Muscle layer of duodenum (tissue), 2 donors: ENCODE results near the gene IGF2.

Experiments used
- H3K27ac ChIP-seq: one replicate; pipeline ENCODE4 v1.7.0; 2013; ENCODE audit warnings: mild to moderate bottlenecking, low read length
- H3K27me3 ChIP-seq: one replicate; pipeline ENCODE4 v1.7.0; 2013; ENCODE audit warnings: low read depth, mild to moderate bottlenecking, control low read depth, low read length
- H3K36me3 ChIP-seq, 2 donors: one replicate each; pipeline ENCODE4 v1.7.0; 2013; ENCODE audit warnings: low read length in 2 of 2, control low read depth in 1 of 2, mild to moderate bottlenecking in 1 of 2; ENCODE audit not compliant: insufficient read depth in 2 of 2, control insufficient read depth in 1 of 2
- H3K4me1 ChIP-seq, 2 donors: one replicate each; pipeline ENCODE4 v1.7.0; 2013; ENCODE audit warnings: low read length in 2 of 2, mild to moderate bottlenecking in 2 of 2, control low read depth in 1 of 2, moderate library complexity in 1 of 2; ENCODE audit not compliant: insufficient read depth in 2 of 2, control insufficient read depth in 1 of 2
- H3K4me3 ChIP-seq, 2 donors: one replicate each; pipeline ENCODE4 v1.7.0; 2013; ENCODE audit warnings: low read length in 2 of 2, low read depth in 1 of 2, mild to moderate bottlenecking in 1 of 2
- H3K9me3 ChIP-seq, 2 donors: one replicate each; pipeline ENCODE4 v1.7.0; 2013; ENCODE audit warnings: low read length in 2 of 2, control low read depth in 1 of 2, mild to moderate bottlenecking in 1 of 2; ENCODE audit not compliant: control insufficient read depth in 1 of 2
- donor health status: healthy.

The IGF2 gene

GRCh38 chr11:2149864-2150847, 11.0 kb upstream of the IGF2 start:
- Histone ChIP-seq H3K27ac (no peak overlapping the region), H3K4me1 (peaks cover 0 to 6% of the 10 kb centered on the region in 2 donors), H3K4me3 (no peak overlapping the region), H3K9me3 (no peaks in the 10 kb centered on the region), H3K36me3 (no peaks in the 10 kb centered on the region), H3K27me3 (peaks cover 26% of the 10 kb centered on the region)

GRCh38 chr11:2149460-2149859, 10.3 kb upstream of the IGF2 start:
- Histone ChIP-seq H3K4me3 (no peak overlapping the region), H3K27ac (no peak overlapping the region), H3K27me3 (peaks cover 33% of the 10 kb centered on the region), H3K36me3 (no peaks in the 10 kb centered on the region), H3K4me1 (peaks cover 0 to 6% of the 10 kb centered on the region in 2 donors), H3K9me3 (no peaks in the 10 kb centered on the region)

- H3K27ac ChIP-seq, result no peak overlapping the region
- H3K4me3 ChIP-seq, result no peak overlapping the region
- H3K9me3 ChIP-seq, result no peaks in the 10 kb centered on the region
- H3K4me1 ChIP-seq, result peaks cover 0 to 13% of the 10 kb centered on the region in 2 donors
- no peaks in the 10 kb centered on the region for H3K36me3 ChIP-seq
- peaks cover 36% of the 10 kb centered on the region for H3K27me3 ChIP-seq
Observed at GRCh38 chr11:2148595-2148994, 9.4 kb upstream of the IGF2 start.

- no peaks in the 10 kb centered on the region for H3K36me3 ChIP-seq
- H3K4me3 ChIP-seq, result no peak overlapping the region
- H3K27me3 ChIP-seq, result peaks cover 42% of the 10 kb centered on the region
- H3K9me3 ChIP-seq, result no peaks in the 10 kb centered on the region
- H3K27ac ChIP-seq, result no peak overlapping the region
- peaks cover 0 to 14% of the 10 kb centered on the region in 2 donors for H3K4me1 ChIP-seq
Observed at GRCh38 chr11:2147391-2147790, 8.2 kb upstream of the IGF2 start.

- Histone ChIP-seq H3K4me3 (no peak overlapping the region), H3K27me3 (peaks cover 46% of the 10 kb centered on the region), H3K27ac (no peak overlapping the region), H3K4me1 (peaks cover 0 to 8% of the 10 kb centered on the region in 2 donors), H3K36me3 (no peaks in the 10 kb centered on the region), H3K9me3 (no peaks in the 10 kb centered on the region)
Observed at GRCh38 chr11:2146051-2146450, 6.9 kb upstream of the IGF2 start.

GRCh38 chr11:2144544-2145248, 5.5 kb upstream of the IGF2 start:
- peaks cover 0 to 18% of the 10 kb centered on the region in 2 donors for H3K4me1 ChIP-seq
- H3K4me3 ChIP-seq, result no peak overlapping the region
- peaks cover 36% of the 10 kb centered on the region for H3K27me3 ChIP-seq
- H3K36me3 ChIP-seq, result no peaks in the 10 kb centered on the region
- no peaks in the 10 kb centered on the region for H3K9me3 ChIP-seq
- H3K27ac ChIP-seq, result no peak overlapping the region

- H3K36me3 ChIP-seq, result no peaks in the 10 kb centered on the region
- H3K27me3 ChIP-seq, result peaks cover 36% of the 10 kb centered on the region
- no peak overlapping the region for H3K27ac ChIP-seq
- H3K4me1 ChIP-seq, result peaks cover 0 to 20% of the 10 kb centered on the region in 2 donors
- no peak overlapping the region for H3K4me3 ChIP-seq
- no peaks in the 10 kb centered on the region for H3K9me3 ChIP-seq
Observed at GRCh38 chr11:2143799-2144543, 4.8 kb upstream of the IGF2 start.

- H3K4me3 ChIP-seq, result no peak overlapping the region
Observed at GRCh38 chr11:2143477-2143798, 4.2 kb upstream of the IGF2 start.

GRCh38 chr11:2142762-2143202, 3.6 kb upstream of the IGF2 start:
- Histone ChIP-seq H3K4me1 (peaks cover 0 to 25% of the 10 kb centered on the region in 2 donors), H3K9me3 (no peaks in the 10 kb centered on the region), H3K27ac (no peak overlapping the region), H3K4me3 (no peak overlapping the region), H3K27me3 (peaks cover 36% of the 10 kb centered on the region), H3K36me3 (no peaks in the 10 kb centered on the region)

More at GRCh38 chr11:2143477-2143798, 4.2 kb upstream of the IGF2 start:
- no peaks in the 10 kb centered on the region for H3K36me3 ChIP-seq
- H3K4me1 ChIP-seq, result peaks cover 0 to 21% of the 10 kb centered on the region in 2 donors
- H3K27ac ChIP-seq, result no peak overlapping the region
- H3K9me3 ChIP-seq, result no peaks in the 10 kb centered on the region
- peaks cover 36% of the 10 kb centered on the region for H3K27me3 ChIP-seq

- H3K4me1 ChIP-seq, result peaks cover 0 to 30% of the 10 kb centered on the region in 2 donors
- H3K36me3 ChIP-seq, result no peaks in the 10 kb centered on the region
- H3K27ac ChIP-seq, result no peak overlapping the region
- peaks cover 39% of the 10 kb centered on the region for H3K27me3 ChIP-seq
- no peaks in the 10 kb centered on the region for H3K9me3 ChIP-seq
- H3K4me3 ChIP-seq, result no peak overlapping the region
Observed at GRCh38 chr11:2142300-2142759, 3.1 kb upstream of the IGF2 start.
